Esophagus mucosa (tissue), 1 donor: ENCODE data around the gene EFNA5. TPM values are rescaled to one million over a fixed set of nuclear protein-coding genes. Genes with fewer than 3 reads are reported as not detected.
A peak's percentile ranks its signal among the peaks of the same experiment; 100 is the strongest.

Source experiments
- ATAC-seq: fragments of 200-7000 bp; cut with Tn5 transposase; one replicate; pipeline ENCODE4 v1.9.1; 2020
- total RNA-seq: library from RNA; stranded (reverse); gene quantifications from one replicate; pipeline ENCODE4 v1.2.4, GENCODE V29; 2023
- donor health status: DM: yes; HTN: yes; CAD: no.

The EFNA5 gene
- 29.7 TPM for total RNA-seq

GRCh38 chr5:107670932-107671741, at the start of gene EFNA5:
EFNA5 (minus strand) TSS chr5:107670937.
- ATAC-seq, result peak; percentile 61

- ATAC-seq, result no peak
Observed at GRCh38 chr5:107719034-107719606, 48.4 kb upstream of the EFNA5 start.

GRCh38 chr5:107717816-107718215, 47.1 kb upstream of the EFNA5 start:
- no peak for ATAC-seq

GRCh38 chr5:107713228-107713627, 42.5 kb upstream of the EFNA5 start:
- ATAC-seq, result no peak

GRCh38 chr5:107712359-107712870, 41.7 kb upstream of the EFNA5 start:
- ATAC-seq, result no peak

- ATAC-seq, result no peak
Observed at GRCh38 chr5:107705402-107706014, 34.8 kb upstream of the EFNA5 start.

GRCh38 chr5:107704681-107705401, 34.1 kb upstream of the EFNA5 start:
- ATAC-seq, result no peak

- no peak for ATAC-seq
Observed at GRCh38 chr5:107700481-107700880, 29.7 kb upstream of the EFNA5 start.

GRCh38 chr5:107699425-107699824, 28.7 kb upstream of the EFNA5 start:
- no peak for ATAC-seq

- no peak for ATAC-seq
Observed at GRCh38 chr5:107698286-107698685, 27.5 kb upstream of the EFNA5 start.

GRCh38 chr5:107696498-107696897, 25.8 kb upstream of the EFNA5 start:
- no peak for ATAC-seq

GRCh38 chr5:107696080-107696479, 25.3 kb upstream of the EFNA5 start:
- no peak for ATAC-seq

- peak; percentile 47 for ATAC-seq
Observed at GRCh38 chr5:107687937-107688336, 17.2 kb upstream of the EFNA5 start.

- no peak for ATAC-seq
Observed at GRCh38 chr5:107687404-107687803, 16.7 kb upstream of the EFNA5 start.

GRCh38 chr5:107682533-107682932, 11.8 kb upstream of the EFNA5 start:
- ATAC-seq, result no peak

- no peak for ATAC-seq
Observed at GRCh38 chr5:107680799-107681198, 10.1 kb upstream of the EFNA5 start.

- ATAC-seq, result no peak
Observed at GRCh38 chr5:107680099-107680498, 9.4 kb upstream of the EFNA5 start.

- ATAC-seq, result no peak
Observed at GRCh38 chr5:107676702-107677101, 6.0 kb upstream of the EFNA5 start.

GRCh38 chr5:107675201-107675600, 4.5 kb upstream of the EFNA5 start:
- no peak for ATAC-seq

GRCh38 chr5:107674655-107675054, 3.9 kb upstream of the EFNA5 start:
- ATAC-seq, result no peak

- peak; percentile 70 for ATAC-seq
Observed at GRCh38 chr5:107673368-107674136, 2.8 kb upstream of the EFNA5 start.

GRCh38 chr5:107673039-107673367, 2.3 kb upstream of the EFNA5 start:
- ATAC-seq, result no peak
